Transverse colon (tissue), 4 donors: ENCODE results near the gene TOR1A. TPM values are rescaled to one million over a fixed set of nuclear protein-coding genes. Genes with fewer than 3 reads are reported as not detected.

Source experiments
- DNase-seq: peaks from one replicate; pipeline ENCODE4 v3.0.0-alpha.2; 2019
- H3K27ac ChIP-seq, 4 donors: fragments of 200-600 bp; sonication (generic); 2 replicates each; pipeline ENCODE4 v1.5.1; 2016 to 2018; ENCODE audit warnings: inconsistent platforms in 4 of 4
- H3K27me3 ChIP-seq: fragments of 200-600 bp; sonication (generic); 2 replicates; pipeline ENCODE4 v1.5.1; 2017; ENCODE audit warnings: inconsistent platforms
- H3K36me3 ChIP-seq, 4 donors: fragments of 200-600 bp; sonication (generic); 2 replicates each; pipeline ENCODE4 v1.5.1; 2017 to 2019; ENCODE audit warnings: inconsistent platforms in 4 of 4
- H3K4me1 ChIP-seq, 4 donors: fragments of 200-600 bp; sonication (generic); 2 replicates each; pipeline ENCODE4 v1.5.1; 2017 to 2020; ENCODE audit warnings: inconsistent platforms in 4 of 4
- H3K4me3 ChIP-seq, 4 donors: fragments of 200-600 bp; sonication (generic); 1 replicate in 1 of 4; 2 replicates in 3 of 4; pipeline versions ENCODE4 v1.5.1 to v1.6.1; 2017 to 2019; ENCODE audit warnings: inconsistent platforms in 4 of 4
- H3K9me3 ChIP-seq, 2 donors: fragments of 200-600 bp; sonication (generic); 2 replicates each; pipeline ENCODE4 v1.5.1; 2017 to 2019; ENCODE audit warnings: inconsistent platforms in 2 of 2
- CTCF ChIP-seq, 5 experiments: fragments of 200-600 bp in 3 of 5; fragments of 450-650 bp in 2 of 5; sonication (generic) in 3 of 5; IDR thresholded peaks; 1 replicate in 2 of 5; 2 replicates in 3 of 5; pipeline ENCODE4 v1.5.1; 2016 to 2017; ENCODE audit warnings: antibody characterized with exemption in 5 of 5, inconsistent platforms in 3 of 5, mild to moderate bottlenecking in 2 of 5, moderate library complexity in 1 of 5
- EP300 ChIP-seq: sonication (generic); formaldehyde crosslinking; IDR thresholded peaks from one replicate; pipeline ENCODE4 v1.6.1; 2017; ENCODE audit warnings: antibody characterized with exemption, low read depth
- POLR2A ChIP-seq: fragments of 450-650 bp; IDR thresholded peaks from one replicate; pipeline ENCODE4 v1.6.1; 2016; ENCODE audit warnings: antibody characterized with exemption, mild to moderate bottlenecking, moderate library complexity
- POLR2AphosphoS5 ChIP-seq, 3 donors: sonication (generic); formaldehyde crosslinking; IDR thresholded peaks; one replicate each; pipeline ENCODE4 v1.6.1; 2016; ENCODE audit warnings: antibody characterized with exemption in 3 of 3
- WGBS, 2 donors: methylation state at CpG; one replicate each; pipeline ENCODE4 v1.1.5; 2018; ENCODE audit warnings: low coverage in 1 of 2; 5-methylcytosine and 5-hydroxymethylcytosine counted together
- in situ Hi-C, 4 donors: fragments of 200-750 bp; cut with MboI; loops; one replicate each; pipeline versions ENCODE4 v1.15.0 to v1.15.1; 2017; ENCODE audit warnings: low sequenced_read_pairs in 3 of 4, low pct_ligation_motif_present in 1 of 4, low pct_unique_long_range_greater_than_20kb in 1 of 4
- intact Hi-C: fragments of 100-400 bp; cut with DNase I; formaldehyde crosslinking; loops from one replicate; pipeline ENCODE4 v1.15.1; 2023; ENCODE audit warnings: low total_unique reads
- total RNA-seq, 4 donors: library from RNA; depleted of rRNA; stranded (reverse); fragments of >200 nt; gene quantifications; one replicate each; pipeline ENCODE4 v1.1.0, GENCODE V29; 2016

Gene TOR1A
- total RNA-seq, 4 donors from 2014 or later, result 6.2 to 47.0 (median 40.0) TPM

GRCh38 chr9:129834489-129835127 is 10.7 kb upstream of the TOR1A start:
- WGBS, 2 donors, result 1% methylated on average over 27 of the region's 32 CpGs; no CpG with 5 or more reads in 1 of the 2 donors
- Histone ChIP-seq H3K9me3 (no peaks in the 10 kb centered on the region), H3K36me3 (peaks cover 0 to 29% (median 12%) of the 10 kb centered on the region in 4 donors), H3K27ac (peak overlapping the region; percentile 88 to 98 (median 96)), H3K4me1 (peaks cover 0 to 39% (median 22%) of the 10 kb centered on the region in 4 donors), H3K4me3 (peak overlapping the region; percentile 85 to 100 (median 94)), H3K27me3 (no peaks in the 10 kb centered on the region)
- DNase-seq, result peak; percentile 26
- in situ Hi-C loops (no loop called here), intact Hi-C loops (no loop called here)
- TF ChIP-seq EP300 (no peak), CTCF (IDR thresholded peaks at IDR 0.05) (no peak), POLR2AphosphoS5 (IDR thresholded peaks at IDR 0.05) (no peak), POLR2A (no peak)

- 90 to 100% methylated on average over 1 of the region's 1 CpG for WGBS, 2 donors
- no peak for DNase-seq
- in situ Hi-C loops, result no loop called here
- intact Hi-C loops, result no loop called here
- Histone ChIP-seq H3K9me3 (no peaks in the 10 kb centered on the region), H3K27me3 (no peaks in the 10 kb centered on the region), H3K27ac (no peak overlapping the region), H3K4me3 (no peak overlapping the region), H3K4me1 (peaks cover 0 to 31% (median 22%) of the 10 kb centered on the region in 4 donors), H3K36me3 (peaks cover 0 to 45% (median 19%) of the 10 kb centered on the region in 4 donors)
- TF ChIP-seq POLR2A (no peak), EP300 (no peak), CTCF (IDR thresholded peaks at IDR 0.05) (no peak), POLR2AphosphoS5 (IDR thresholded peaks at IDR 0.05) (no peak)
These were observed 9.0 kb upstream of the TOR1A start for GRCh38 chr9:129832982-129833381.

GRCh38 chr9:129828969-129829368 is 5.0 kb upstream of the TOR1A start:
- H3K4me1 ChIP-seq, result peaks cover 0 to 9% (median 4%) of the 10 kb centered on the region in 4 donors
- DNase-seq, result no peak
- TF ChIP-seq EP300 (no peak), CTCF (IDR thresholded peaks at IDR 0.05) (no peak), POLR2AphosphoS5 (IDR thresholded peaks at IDR 0.05) (no peak), POLR2A (no peak)
- H3K36me3 ChIP-seq, result peaks cover 0 to 47% (median 20%) of the 10 kb centered on the region in 4 donors
- WGBS, 2 donors, result 94% methylated on average over 3 to 10 of the region's 10 CpGs
- intact Hi-C loops, result no loop called here
- no peaks in the 10 kb centered on the region for H3K9me3 ChIP-seq
- in situ Hi-C loops, result no loop called here
- H3K27me3 ChIP-seq, result no peaks in the 10 kb centered on the region
- H3K4me3 ChIP-seq, result no peak overlapping the region
- H3K27ac ChIP-seq, result no peak overlapping the region

- H3K4me1 ChIP-seq, result peaks cover 1 to 2% (median 1%) of the 10 kb centered on the region in 4 donors
- no peak for DNase-seq
- H3K27me3 ChIP-seq, result no peaks in the 10 kb centered on the region
- WGBS, 2 donors, result 89 to 96% methylated on average over 4 to 9 of the region's 9 CpGs
- no peak overlapping the region for H3K4me3 ChIP-seq
- in situ Hi-C loops (no loop called here), intact Hi-C loops (no loop called here)
- no peak for TF ChIP-seq POLR2A
- no peak for TF ChIP-seq EP300
- TF ChIP-seq CTCF (IDR thresholded peaks at IDR 0.05), result no peak
- TF ChIP-seq POLR2AphosphoS5 (IDR thresholded peaks at IDR 0.05), result no peak
- H3K9me3 ChIP-seq, result no peaks in the 10 kb centered on the region
- H3K36me3 ChIP-seq, result peaks cover 0 to 47% (median 18%) of the 10 kb centered on the region in 4 donors
- H3K27ac ChIP-seq, result no peak overlapping the region
These were observed 4.1 kb upstream of the TOR1A start for GRCh38 chr9:129828051-129828450.
